ENCODE results near the gene MACROD2. TPM values are rescaled to one million over a fixed set of nuclear protein-coding genes. Genes with fewer than 3 reads are reported as not detected.

Gene MACROD2
- total RNA-seq, 1 donor from 2014 or later, result 78.2 TPM

- TF ChIP-seq, protein P1, sequence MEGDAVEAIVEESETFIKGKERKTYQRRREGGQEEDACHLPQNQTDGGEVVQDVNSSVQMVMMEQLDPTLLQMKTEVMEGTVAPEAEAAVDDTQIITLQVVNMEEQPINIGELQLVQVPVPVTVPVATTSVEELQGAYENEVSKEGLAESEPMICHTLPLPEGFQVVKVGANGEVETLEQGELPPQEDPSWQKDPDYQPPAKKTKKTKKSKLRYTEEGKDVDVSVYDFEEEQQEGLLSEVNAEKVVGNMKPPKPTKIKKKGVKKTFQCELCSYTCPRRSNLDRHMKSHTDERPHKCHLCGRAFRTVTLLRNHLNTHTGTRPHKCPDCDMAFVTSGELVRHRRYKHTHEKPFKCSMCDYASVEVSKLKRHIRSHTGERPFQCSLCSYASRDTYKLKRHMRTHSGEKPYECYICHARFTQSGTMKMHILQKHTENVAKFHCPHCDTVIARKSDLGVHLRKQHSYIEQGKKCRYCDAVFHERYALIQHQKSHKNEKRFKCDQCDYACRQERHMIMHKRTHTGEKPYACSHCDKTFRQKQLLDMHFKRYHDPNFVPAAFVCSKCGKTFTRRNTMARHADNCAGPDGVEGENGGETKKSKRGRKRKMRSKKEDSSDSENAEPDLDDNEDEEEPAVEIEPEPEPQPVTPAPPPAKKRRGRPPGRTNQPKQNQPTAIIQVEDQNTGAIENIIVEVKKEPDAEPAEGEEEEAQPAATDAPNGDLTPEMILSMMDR (IDR thresholded peaks at IDR 0.05), result no peak
- ATAC-seq, result no peak
- Histone ChIP-seq H3K4me3 (no peak overlapping the region), H3K36me3 (no peaks in the 10 kb centered on the region), H3K27ac (no peak overlapping the region), H3K27me3 (no peaks in the 10 kb centered on the region), H3K4me1 (no peaks in the 10 kb centered on the region), H3K9me3 (no peaks in the 10 kb centered on the region)
- DNase-seq, result no peak
- intact Hi-C loops (cut with DNase I), result no loop called here
These were observed 1105.3 kb downstream of the MACROD2 start for GRCh38 chr20:15100506-15101160.

DNA sequence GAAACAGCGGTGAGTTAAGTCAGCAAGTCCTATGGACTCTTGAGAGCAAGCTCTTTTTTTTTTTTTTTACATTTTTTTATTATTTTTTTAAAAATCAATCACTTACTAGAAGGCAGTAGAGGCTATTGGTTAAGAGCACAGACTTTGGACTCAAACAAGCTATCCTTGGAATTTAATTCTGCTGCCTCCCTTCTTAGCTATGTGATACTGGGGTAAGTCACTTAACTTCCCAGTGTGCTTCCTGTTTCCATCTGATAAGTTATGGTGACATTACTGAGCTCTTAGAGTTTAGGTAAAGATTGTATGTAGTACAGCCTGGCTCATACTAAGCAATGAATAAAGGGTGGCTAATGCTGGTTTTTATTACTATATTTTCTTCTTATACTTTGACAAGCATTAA lies 1112.6 kb downstream of the MACROD2 start:
- no peak overlapping the region for H3K4me3 ChIP-seq
- intact Hi-C loops (cut with DNase I), result no loop called here
- TF ChIP-seq, protein P1 (IDR thresholded peaks at IDR 0.05), result no peak
- H3K4me1 ChIP-seq, result no peaks in the 10 kb centered on the region
- no peaks in the 10 kb centered on the region for H3K27me3 ChIP-seq
- ATAC-seq, result no peak
- no peaks in the 10 kb centered on the region for H3K36me3 ChIP-seq
- no peak for DNase-seq
- H3K27ac ChIP-seq, result no peak overlapping the region
- no peaks in the 10 kb centered on the region for H3K9me3 ChIP-seq

DNA sequence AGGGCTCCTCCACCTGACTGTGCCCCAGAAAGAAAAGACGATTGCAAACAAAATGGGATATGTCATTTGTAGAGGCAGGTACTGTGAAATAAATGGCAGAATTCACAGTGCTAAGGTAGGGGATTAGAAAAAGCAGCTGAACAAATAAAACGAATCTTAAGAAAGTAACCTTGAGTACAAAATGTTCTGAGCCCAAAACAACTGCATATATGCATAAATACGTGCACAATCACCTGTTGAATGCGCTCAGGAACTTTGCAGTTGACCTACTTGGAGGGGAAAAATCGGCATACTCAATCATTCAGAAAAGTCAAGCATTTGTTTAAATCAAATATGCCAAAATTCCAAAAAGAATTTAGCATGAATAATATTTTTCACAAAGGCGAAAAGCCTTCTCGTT lies 1114.2 kb downstream of the MACROD2 start:
- H3K4me1 ChIP-seq, result no peaks in the 10 kb centered on the region
- no peak overlapping the region for H3K4me3 ChIP-seq
- no peak for ATAC-seq
- H3K27me3 ChIP-seq, result no peaks in the 10 kb centered on the region
- H3K36me3 ChIP-seq, result no peaks in the 10 kb centered on the region
- no peak overlapping the region for H3K27ac ChIP-seq
- TF ChIP-seq, protein P1 (IDR thresholded peaks at IDR 0.05), result no peak
- no peaks in the 10 kb centered on the region for H3K9me3 ChIP-seq
- DNase-seq, result no peak
- intact Hi-C loops (cut with DNase I), result no loop called here

DNA sequence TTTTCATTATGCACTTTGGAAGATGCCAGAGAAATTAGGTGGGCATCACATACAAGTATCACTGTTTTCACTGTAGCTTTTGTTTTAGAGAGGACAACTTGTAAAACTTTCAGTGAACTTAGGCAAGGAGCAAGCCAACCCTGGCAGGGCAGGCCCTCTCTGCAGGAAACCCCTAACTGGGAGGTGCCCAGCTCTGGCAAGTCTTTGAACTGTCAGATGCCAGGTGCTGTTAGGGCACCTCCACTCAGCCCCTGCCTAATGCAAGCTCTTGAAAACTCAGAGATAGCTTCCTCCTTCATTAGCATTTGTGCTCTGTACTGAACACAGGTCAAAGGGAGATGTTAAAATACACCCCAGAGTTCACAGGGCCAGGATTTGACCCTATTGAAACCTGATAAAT lies 1116.3 kb downstream of the MACROD2 start:
- ATAC-seq (no peak), DNase-seq (no peak)
- Histone ChIP-seq H3K9me3 (no peaks in the 10 kb centered on the region), H3K4me3 (no peak overlapping the region), H3K27ac (no peak overlapping the region), H3K27me3 (no peaks in the 10 kb centered on the region), H3K36me3 (no peaks in the 10 kb centered on the region), H3K4me1 (no peaks in the 10 kb centered on the region)
- intact Hi-C loops (cut with DNase I), result no loop called here
- TF ChIP-seq, protein P1 (IDR thresholded peaks at IDR 0.05), result no peak

GRCh38 chr20:15113144-15113773 lies 1117.9 kb downstream of the MACROD2 start:
- Histone ChIP-seq H3K9me3 (no peaks in the 10 kb centered on the region), H3K27me3 (no peaks in the 10 kb centered on the region), H3K27ac (no peak overlapping the region), H3K4me3 (no peak overlapping the region), H3K4me1 (no peaks in the 10 kb centered on the region), H3K36me3 (no peaks in the 10 kb centered on the region)
- DNase-seq (no peak), ATAC-seq (no peak)
- intact Hi-C loops (cut with DNase I), result no loop called here
- TF ChIP-seq, protein P1 (IDR thresholded peaks at IDR 0.05), result no peak

Measured in upper lobe of right lung (tissue), 1 donor.